Measurements from ENCODE around the gene WDFY3.

WDFY3 gene

GRCh38 chr4:84661191-84661939 is 305.1 kb downstream of the WDFY3 start:
- DNase-seq, result no peak

GRCh38 chr4:84660606-84661005 is 305.9 kb downstream of the WDFY3 start:
- no peak for DNase-seq

- DNase-seq, result no peak
These were observed 314.0 kb downstream of the WDFY3 start for GRCh38 chr4:84652478-84652877.

- DNase-seq, result no peak
These were observed 315.0 kb downstream of the WDFY3 start for GRCh38 chr4:84651499-84651898.

GRCh38 chr4:84648863-84649647 is 317.4 kb downstream of the WDFY3 start:
- DNase-seq, result no peak

- DNase-seq, result no peak
These were observed 318.3 kb downstream of the WDFY3 start for GRCh38 chr4:84648178-84648577.

GRCh38 chr4:84647312-84647884 is 319.1 kb downstream of the WDFY3 start:
- DNase-seq, result no peak

- no peak for DNase-seq
These were observed 322.4 kb downstream of the WDFY3 start for GRCh38 chr4:84644087-84644486.

GRCh38 chr4:84639145-84639544 is 327.3 kb downstream of the WDFY3 start:
- DNase-seq, result no peak

GRCh38 chr4:84638092-84638491 is 328.4 kb downstream of the WDFY3 start:
- DNase-seq, result no peak

- DNase-seq, result no peak
These were observed 331.5 kb downstream of the WDFY3 start for GRCh38 chr4:84634961-84635360.

- DNase-seq, result no peak
These were observed 334.4 kb downstream of the WDFY3 start for GRCh38 chr4:84632092-84632491.

- DNase-seq, result no peak
These were observed 334.9 kb downstream of the WDFY3 start for GRCh38 chr4:84631573-84631972.

GRCh38 chr4:84626673-84627072 is 339.8 kb downstream of the WDFY3 start:
- DNase-seq, result no peak

GRCh38 chr4:84623661-84624060 is 342.8 kb downstream of the WDFY3 start:
- DNase-seq, result no peak

GRCh38 chr4:84622959-84623358 is 343.5 kb downstream of the WDFY3 start:
- no peak for DNase-seq
